ENCODE measurements around the gene POLR3GL. TPM values are rescaled to one million over a fixed set of nuclear protein-coding genes. Genes with fewer than 3 reads are reported as not detected.
A peak's percentile ranks its signal among the peaks of the same experiment; 100 is the strongest.
"Not testable (repeated sequence)": the region's sequence is repeated elsewhere in the genome, so short reads cannot be mapped to it uniquely, and the experiment has no call there.

Gene POLR3GL, protein sequence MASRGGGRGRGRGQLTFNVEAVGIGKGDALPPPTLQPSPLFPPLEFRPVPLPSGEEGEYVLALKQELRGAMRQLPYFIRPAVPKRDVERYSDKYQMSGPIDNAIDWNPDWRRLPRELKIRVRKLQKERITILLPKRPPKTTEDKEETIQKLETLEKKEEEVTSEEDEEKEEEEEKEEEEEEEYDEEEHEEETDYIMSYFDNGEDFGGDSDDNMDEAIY
- 16.2 TPM for total RNA-seq

DNA sequence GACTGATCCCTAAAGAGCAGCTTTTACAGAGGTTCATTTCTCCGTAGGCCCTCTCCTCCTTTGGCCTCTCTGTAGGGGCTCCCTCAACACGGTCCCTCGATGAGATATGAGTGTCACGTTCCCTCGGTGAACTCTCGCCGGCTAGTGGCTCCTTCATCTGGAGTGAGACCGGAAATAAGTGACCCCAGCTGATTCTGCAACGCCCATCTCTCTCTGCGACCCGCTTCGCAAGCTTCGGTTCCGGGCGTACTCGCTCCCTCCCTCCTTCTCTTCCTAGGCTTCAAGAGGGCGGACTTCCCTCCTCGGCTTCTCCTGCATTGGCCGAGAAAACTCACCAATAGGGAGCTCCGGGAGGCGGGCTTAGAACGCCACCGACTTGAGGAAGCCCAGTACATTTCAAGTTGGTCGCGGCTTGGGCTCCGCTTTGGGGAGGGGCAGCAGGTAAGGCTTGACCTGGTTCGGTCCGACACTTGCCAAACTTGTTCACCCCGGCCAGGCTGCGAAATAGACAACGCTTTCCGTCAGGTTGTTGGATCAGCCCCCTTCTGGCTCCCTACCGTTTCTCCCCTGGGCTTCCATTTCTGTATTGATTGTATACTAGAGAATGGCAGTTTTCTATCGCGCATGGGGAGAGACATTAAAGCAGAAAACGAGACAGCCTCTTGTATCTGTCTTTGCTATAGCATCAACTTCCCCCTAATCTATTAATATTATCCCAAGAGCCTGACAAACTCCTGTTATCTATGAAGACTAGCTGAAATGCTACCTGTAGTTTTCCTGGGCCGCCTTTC is at the start of gene POLR3GL, which contains the start of gene ANKRD34A:
POLR3GL (plus strand) TSS at position 363 of the 791 bp plus-strand sequence. CDS start 10,176 bp downstream, outside the sequence.
ANKRD34A (minus strand) TSS at position 248 of the 791 bp plus-strand sequence. CDS start 2,816 bp downstream, outside the sequence.
- peak; percentile 98 for DNase-seq

DNA sequence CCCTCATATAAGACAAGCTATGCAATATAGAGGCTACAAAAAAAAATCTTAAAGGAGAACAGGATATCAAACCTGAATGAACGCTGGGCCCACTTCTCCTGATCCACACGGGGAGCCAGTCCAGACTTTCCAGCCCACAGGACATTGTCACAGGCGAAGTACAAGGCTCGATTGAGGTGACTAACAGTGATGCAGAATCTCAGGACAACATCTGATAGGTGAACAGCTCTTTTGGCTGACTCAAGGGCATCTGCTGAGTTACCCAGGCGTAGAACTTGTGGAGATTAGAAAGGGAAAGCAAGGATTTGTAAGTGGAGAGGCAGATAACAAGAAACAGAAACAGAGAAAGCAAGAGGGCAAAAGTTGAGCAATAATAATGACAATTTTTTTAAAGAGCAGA is 47.7 kb upstream of the POLR3GL start:
- no peak for DNase-seq

DNA sequence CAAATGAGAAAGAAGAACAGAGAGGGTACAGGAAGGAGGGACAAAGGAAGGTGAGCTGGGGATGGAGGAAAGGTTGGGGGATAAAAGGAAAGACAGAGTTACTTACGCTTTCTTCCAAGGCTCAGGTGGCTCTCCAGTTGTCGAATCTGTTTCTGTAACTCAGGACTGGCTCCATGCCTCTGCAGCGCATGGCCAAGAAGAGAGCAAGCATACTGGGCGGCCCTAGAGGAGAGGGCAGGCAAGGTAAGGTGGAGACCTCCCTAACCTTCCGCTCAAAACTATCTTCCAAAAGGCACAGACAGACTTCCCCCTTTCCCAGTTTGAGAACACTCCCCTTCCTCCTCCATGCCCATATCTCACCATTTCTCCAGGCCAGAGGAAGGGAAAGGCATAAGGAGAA is 46.9 kb upstream of the POLR3GL start:
- no peak for DNase-seq

DNA sequence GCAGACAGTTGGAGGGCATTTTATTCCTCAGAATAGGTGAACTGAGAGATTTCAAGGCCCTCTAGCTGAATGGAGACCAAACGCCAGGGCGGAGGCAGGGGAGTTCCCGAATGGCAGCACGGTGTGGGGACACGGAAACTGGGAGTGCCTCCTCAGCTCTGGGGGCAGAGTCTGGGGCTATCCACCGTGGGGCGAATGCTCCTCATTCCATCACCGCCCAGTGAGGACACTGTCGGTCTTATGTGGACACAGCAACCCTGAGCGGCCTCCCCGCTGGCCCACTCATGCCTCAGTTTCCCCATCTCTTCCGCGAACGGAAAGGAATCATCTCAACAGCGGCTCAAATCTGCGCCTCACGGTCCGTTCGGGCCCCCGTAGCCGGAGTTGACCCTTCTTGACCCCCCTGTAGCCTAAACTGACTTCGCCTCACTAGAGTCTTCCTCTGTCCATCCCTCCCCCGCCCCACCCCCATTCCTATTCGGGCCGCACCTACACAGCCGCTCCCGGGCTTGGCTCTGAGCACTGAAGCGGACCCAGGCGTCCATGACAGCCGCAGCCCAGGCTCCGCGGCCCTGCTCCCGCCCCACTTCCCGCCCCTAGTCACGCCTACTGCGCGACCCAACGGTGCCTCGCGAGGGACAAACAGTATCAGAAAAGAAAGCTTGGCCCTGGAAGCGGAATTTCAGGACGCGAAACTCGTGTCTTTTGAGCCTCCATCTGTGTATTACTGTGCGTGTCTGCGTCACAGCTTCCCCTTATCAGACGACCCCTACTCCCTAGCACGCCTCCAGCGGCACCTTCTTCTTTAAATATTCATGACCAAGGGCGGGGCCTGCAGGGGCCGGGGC is 46.1 kb upstream of the POLR3GL start, which contains the start of gene PEX11B:
PEX11B (minus strand) TSS at position 574 of the 848 bp plus-strand sequence; CDS start at position 545, 29 bp downstream.
- DNase-seq = peak; percentile 93

DNA sequence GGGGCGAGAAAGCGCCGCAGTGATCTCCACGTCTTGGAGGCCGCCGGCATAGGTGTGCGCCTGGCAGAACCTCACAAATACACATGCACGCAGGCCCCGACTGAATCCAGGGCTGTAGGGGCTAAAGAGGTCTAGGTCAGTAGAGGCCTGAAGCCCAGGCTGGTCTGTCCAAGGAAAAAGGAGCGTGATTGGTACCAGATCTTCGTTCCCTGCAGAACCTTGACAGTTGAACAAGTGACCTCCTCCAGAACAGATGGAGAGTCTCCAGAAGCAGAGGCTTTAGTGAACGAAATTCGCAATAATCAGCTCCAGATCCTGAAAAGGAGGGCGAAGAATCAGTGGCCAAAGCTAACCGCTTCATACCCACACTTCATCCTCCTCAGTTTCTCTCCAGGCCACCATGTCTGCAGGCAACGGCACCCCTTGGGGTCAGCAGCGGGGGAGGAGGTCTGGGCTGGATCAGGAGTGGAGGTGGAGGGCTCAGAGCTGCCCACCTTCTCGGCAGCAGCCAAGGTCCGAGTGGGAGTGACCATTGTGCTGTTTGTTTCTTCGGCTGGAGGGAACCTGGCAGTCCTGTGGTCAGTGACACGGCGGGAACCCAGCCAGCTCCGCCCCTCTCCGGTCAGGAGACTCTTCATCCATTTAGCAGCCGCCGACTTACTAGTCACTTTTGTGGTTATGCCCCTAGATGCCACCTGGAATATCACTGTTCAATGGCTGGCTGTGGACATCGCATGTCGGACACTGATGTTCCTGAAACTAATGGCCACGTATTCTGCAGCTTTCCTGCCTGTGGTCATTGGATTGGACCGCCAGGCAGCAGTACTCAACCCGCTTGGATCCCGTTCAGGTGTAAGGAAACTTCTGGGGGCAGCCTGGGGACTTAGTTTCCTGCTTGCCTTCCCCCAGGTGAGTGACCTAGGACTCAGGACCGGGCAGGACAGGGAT is 45.2 kb upstream of the POLR3GL start:
- peak; percentile 23 for DNase-seq

DNA sequence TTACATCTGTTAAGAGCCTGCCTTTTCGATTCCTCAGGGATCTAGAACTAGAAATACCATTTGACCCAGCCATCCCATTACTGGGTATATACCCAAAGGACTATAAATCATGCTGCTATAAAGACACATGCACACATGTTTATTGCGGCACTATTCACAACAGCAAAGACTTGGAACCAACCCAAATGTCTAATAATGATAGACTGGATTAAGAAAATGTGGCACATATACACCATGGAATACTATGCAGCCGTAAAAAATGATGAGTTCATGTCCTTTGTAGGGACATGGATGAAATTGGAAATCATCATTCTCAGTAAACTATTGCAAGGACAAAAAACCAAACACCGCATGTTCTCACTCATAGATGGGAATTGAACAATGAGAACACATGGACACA is 44.2 kb upstream of the POLR3GL start:
- DNase-seq = not testable (repeated sequence)

DNA sequence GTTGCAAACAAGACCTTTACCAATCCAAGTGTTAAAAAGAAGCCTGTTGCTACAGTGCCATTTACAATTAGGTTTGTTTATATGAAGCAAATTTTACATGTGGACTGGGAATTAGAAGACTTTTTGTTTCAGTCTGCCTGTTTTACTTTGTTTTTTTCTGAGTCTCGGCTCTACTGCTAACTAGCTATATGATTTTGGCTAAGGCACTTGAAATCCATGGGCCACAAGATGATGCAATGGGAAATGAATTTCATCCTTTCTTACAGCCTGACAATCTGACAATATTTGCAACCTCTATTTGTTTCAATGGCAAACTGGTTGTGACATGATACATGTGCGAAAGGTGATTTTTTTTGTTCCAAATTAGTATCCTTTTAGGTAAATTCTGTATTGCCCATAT is 42.2 kb upstream of the POLR3GL start:
- no peak for DNase-seq

DNA sequence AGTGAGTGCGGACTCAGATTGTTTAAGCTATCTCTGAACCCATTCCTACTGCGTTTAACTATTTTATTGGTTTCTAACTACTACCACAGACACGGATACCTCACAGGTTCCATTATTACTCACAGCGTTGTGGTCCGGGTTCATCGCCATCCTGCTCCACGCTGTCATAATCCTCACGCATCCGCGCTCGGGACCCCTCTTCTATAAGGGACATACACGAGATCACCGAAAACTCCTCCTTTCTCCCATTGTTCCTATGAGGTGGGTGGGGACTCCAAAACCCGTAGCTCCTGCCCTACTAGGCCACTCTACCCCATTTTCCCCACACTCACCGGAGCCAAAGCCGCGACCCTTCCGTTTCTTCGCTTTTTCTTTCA is 37.8 kb upstream of the POLR3GL start:
- DNase-seq = no peak

DNA sequence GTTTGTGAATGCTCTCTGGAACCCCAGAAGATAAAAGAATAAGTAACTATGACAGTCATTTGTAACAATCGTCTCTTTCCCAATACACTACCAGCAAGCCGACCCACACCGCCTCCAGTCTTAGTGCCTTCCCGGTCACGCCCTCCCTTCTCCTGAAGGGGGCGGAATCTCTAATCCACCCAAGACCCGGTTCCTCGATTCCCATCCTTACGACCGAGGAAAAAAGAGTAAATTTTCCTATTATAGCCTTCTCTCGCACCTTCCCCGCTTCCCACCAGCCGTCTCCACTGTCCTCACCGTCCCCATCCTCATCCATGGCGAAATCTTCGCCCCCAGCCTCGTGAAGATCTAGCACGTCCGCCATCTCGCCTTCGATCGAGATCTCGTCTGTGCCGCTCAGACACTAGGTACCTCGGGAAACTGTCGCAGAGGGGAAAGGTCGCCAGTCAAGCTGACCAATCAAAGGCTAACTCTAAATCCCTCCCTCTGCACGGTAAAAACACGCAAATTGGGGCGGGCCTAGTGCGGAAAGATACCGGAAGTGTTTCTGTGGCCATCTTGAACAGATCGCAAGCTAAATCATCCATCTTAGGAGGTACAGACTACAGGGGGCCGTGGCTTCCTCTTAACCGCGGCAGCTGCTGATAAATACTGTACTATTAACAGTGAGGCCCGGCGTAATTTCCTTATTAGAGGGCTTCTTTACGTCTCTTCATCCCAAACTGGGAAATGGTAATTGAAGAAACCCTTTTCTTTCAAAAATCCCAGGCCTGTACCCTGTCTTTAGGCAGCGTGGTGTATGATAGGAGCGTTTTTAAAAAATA is 37.2 kb upstream of the POLR3GL start, which contains the start of gene RBM8A:
RBM8A (minus strand) TSS at position 422 of the 824 bp plus-strand sequence; CDS start at position 364, 58 bp downstream.
- peak; percentile 96 for DNase-seq

DNA sequence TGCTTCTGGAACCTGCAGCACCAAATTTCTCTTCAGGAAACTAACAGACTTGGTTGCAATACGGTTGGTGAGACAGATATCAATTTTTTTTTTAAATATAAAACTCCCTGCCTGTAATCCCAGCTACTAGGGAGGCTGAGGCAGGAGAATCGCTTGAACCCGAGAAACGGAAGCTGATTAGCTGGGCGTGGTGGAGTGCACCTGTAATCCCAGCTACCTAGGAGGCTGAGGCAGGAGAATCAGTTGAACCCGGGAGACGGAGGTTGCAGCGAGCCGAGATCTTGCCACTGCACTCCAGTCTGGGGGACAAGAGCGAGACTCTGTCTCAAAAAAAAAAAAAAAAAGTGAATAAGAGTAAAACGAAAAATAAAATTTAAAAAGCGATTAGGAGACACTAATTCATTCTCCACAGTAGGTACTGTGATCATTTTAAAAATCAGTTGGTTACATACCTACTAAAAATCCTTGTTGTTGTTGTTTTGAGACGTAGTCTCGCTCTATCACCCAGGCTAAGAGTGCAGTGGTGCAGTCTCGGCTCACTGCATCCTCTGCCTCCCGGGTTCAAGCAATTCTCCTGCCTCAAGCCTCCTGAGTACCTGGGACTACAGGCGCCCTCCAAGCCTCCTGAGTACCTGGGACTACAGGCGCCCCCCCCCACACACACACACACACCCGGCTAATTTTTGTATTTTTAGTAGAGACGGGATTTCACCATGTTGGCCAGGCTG is 36.4 kb upstream of the POLR3GL start:
- DNase-seq = no peak

DNA sequence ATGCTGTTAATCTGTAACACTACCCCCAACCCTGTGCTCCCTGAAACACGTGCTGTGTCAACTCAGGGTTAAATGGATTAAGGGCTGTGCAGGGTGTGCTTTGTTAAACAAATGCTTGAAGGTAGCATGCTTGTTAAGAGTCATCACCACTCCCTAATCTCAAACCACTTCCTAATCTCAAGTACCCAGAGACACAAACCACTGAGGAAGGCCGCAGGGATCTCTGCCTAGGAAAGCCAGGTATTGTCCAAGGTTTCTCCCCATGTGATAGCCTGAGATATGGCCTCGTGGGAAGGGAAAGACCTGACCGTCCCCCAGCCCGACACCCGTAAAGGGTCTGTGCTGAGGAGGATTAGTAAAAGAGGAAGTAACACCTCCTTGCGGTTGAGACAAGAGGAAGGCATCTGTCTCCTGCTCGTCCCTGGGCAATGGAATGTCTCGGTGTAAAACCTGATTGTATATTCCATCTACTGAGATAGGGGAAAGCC is 31.9 kb upstream of the POLR3GL start:
- not testable (repeated sequence) for DNase-seq

DNA sequence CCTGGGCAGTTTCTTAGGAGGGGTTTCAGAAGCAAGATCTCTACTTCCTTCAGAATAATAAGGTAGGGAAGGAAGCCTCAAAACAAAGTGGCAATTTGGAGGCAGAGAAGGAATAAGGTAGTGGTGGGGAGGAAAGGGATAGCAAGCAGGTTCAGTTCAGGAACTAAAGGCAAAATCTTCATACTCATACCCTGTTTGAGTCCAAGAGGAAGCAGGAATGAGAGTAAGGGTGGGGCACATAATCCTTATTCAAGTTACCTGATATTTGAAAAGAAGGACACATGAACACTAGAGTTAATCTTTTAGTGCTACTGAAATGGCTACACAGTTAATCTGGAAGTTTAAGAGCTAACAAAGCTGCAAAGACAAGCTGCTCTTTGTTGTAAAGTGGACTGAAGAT is 28.8 kb upstream of the POLR3GL start:
- DNase-seq = no peak

DNA sequence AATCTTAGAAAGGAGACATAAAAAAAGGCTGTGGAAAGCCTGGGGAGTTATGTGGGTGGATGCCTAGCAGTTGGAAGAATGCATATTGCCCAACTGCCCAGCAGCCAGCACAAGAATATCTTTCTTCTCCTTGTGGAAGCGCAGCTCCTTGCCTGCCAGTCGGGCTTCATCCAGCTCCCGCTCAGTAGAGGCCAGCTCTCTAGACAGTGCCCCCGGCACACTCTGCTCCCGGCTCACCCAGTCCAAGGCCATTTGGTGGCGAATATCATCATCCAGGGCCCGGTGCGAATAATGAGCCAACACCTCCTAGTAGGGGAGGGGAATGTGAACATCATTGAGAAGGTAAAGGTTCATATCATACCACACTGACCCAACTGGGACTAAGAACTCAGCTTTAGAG is 28.2 kb upstream of the POLR3GL start:
- no peak for DNase-seq

DNA sequence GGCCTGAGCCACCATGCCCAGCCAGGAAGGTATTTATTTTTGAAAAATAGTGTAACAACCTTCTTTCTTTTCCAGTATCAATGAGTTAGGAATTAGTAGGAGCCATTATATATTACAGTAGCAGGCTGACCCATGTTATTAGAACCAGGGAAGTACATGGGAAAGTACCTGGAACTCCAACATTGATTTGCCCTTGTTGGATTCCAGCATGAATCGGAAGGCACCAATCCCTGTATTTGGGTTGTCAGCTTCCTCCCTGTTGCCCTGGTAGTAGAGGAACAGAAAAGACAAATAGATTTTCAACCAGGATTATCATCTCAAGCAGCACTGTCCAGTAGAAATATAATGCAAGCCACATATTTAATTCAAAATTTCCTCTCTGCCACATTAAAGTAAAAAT is 27.1 kb upstream of the POLR3GL start:
- no peak for DNase-seq

DNA sequence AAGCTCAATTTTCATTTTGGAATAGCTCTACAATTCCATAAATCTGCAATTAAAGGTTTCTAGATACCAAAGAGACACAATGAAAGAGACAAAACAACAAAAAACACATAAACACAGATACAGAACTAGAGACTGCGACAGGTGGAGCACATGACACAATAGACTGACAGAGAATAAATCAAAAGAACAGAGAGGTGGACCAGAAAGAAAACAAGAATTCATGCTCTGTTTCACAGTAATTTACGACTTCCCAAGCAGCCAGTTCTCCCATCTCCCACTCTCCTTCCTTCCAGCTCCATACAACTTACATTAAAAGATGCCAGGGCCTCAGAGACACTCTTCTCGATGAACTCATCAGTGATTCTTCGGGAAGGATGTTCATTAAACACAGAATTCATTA is 22.1 kb upstream of the POLR3GL start:
- DNase-seq = no peak

DNA sequence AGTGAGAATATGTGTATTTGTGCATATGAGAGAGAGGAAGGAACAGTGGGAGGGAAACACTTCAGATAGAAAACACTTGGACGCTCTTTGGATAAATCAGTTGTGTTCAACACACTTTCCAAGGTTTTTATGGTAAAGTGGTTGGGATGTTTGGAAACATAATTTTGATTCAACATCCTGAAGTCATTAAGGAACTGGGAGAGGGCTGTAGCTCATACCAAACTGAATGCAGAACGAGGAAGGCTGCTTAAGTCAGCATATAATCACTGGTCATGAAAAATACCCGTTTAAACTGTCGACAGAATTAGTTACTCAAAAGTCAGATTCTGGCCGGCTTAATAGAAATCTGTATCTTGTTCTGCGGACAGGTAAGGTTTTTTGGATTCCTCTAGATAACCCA is 21.6 kb upstream of the POLR3GL start:
- no peak for DNase-seq

DNA sequence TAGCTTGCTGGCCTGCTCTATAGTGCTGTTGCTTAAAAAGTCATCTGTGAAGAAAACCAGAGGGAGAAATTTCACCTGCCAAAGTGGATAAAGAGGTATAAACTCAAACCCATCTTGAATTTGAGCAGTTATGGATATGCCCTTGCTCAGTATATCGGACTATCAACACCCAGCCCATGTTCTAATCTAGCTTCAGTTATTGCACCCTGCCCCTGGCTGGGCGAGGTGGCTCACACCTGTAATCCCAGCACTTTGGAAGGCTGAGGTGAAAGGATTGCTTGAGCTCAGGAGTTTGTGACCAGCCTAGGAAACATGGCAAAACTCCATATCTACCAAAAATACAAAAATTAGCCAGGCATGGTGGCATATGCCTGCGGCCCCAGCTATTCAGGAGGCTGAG is 20.0 kb upstream of the POLR3GL start:
- DNase-seq = no peak

DNA sequence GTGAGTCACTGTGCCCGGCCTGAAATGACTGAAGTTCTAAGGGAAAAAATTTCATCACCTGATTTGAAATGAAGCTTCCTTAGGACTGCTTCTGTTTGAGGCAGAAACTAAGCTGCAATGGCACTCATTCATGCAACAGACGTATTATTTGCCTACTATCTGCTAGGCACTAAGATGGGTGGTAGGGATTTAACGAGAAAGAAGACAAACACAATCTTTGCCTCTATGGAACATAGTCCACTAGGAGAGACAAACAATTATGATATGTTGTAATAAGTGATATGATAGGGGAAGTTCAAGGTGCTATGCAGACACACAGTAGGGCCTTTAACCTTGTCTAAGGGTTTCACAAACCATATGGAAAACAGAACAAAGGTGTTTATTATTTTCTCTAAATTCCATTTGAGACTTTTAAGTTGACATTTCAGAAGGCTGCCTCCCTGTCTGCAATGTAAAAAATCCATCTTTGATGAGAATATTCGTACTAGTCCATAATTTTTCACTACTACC is 18.0 kb upstream of the POLR3GL start:
- DNase-seq = no peak

DNA sequence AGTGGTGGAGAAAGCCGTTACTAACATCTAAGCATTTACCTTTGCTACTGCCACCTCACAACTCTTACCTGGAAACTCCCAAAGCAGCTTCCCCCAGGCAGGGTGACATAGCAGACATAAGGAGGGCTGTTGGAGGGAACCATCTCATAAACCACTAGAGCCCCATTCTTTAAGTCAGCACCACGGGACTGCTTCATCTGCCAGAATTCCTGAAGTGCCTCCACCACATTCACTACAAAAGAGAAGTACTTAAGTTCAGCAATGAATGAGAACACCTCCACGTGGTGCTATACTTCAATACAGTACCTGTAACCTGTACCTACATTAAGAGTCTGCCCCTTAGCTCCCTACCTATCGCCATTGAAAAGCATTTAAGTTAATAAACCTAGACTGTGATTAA is 16.9 kb upstream of the POLR3GL start:
- no peak for DNase-seq
